ENCODE measurements around the gene FLRT2.

- TF ChIP-seq EZH2phosphoT487 (IDR thresholded peaks at IDR 0.05; ENCODE audit: borderline replicate concordance, low read length) (no peak), CTCF (conservative IDR thresholded peaks at IDR 0.05; ENCODE audit: low read depth, low read length) (no peak)
Measured at GRCh38 chr14:85662096-85662495, 132.2 kb downstream of the FLRT2 start.

Data from PC-3 (cell line).